Astrocyte (in vitro differentiated cells and primary cell): ENCODE measurements around the gene IMMP2L. TPM values are rescaled to one million over a fixed set of nuclear protein-coding genes. Genes with fewer than 3 reads are reported as not detected.

Experiments used
- DNase-seq: peaks from one replicate; pipeline ENCODE4 v3.0.0-alpha.2; 2010; ENCODE audit warnings: low read depth
- FAIRE-seq: peaks from 2 replicates; lab custom pipeline; 2011; peaks lifted over from hg19 to GRCh38; lab: Jason Lieb, UNC
- H2AFZ ChIP-seq: 2 replicates; pipeline ENCODE4 v1.6.0; 2012; ENCODE audit warnings: low read depth, low read length, inconsistent platforms
- H3K27ac ChIP-seq: 2 replicates; pipeline ENCODE4 v1.5.1; 2011; ENCODE audit warnings: low read depth, low read length, inconsistent platforms
- H3K27me3 ChIP-seq: 2 replicates; pipeline ENCODE4 v1.6.0; 2011; ENCODE audit warnings: low read length, inconsistent platforms; ENCODE audit not compliant: insufficient read depth
- H3K36me3 ChIP-seq: 2 replicates; pipeline ENCODE4 v1.5.1; 2011; ENCODE audit warnings: low read length, inconsistent platforms; ENCODE audit not compliant: insufficient read depth
- H3K4me1 ChIP-seq: 2 replicates; pipeline ENCODE4 v1.5.1; 2011; ENCODE audit warnings: low read length, inconsistent platforms; ENCODE audit not compliant: insufficient read depth
- H3K4me2 ChIP-seq: 2 replicates; pipeline ENCODE4 v1.6.0; 2012; ENCODE audit warnings: low read length, inconsistent platforms
- H3K4me3 ChIP-seq: 2 replicates; pipeline ENCODE4 v1.5.1; 2011; ENCODE audit warnings: low read depth, mild to moderate bottlenecking, low read length, inconsistent platforms; ENCODE audit not compliant: insufficient read depth
- H3K79me2 ChIP-seq: 2 replicates; pipeline ENCODE4 v1.6.0; 2012; ENCODE audit warnings: mild to moderate bottlenecking, low read length, inconsistent platforms; ENCODE audit not compliant: insufficient read depth
- H3K9ac ChIP-seq: 2 replicates; pipeline ENCODE4 v1.6.0; 2012; ENCODE audit warnings: mild to moderate bottlenecking, low read length, inconsistent platforms
- H3K9me3 ChIP-seq: 2 replicates; pipeline ENCODE4 v1.5.1; 2012; ENCODE audit warnings: low read depth, mild to moderate bottlenecking, low read length, inconsistent platforms; ENCODE audit not compliant: insufficient read depth
- H4K20me1 ChIP-seq: 2 replicates; pipeline ENCODE4 v1.6.0; 2012; ENCODE audit warnings: low read length, inconsistent platforms; ENCODE audit not compliant: insufficient read depth
- H3K27ac Mint-ChIP-seq: one replicate; pipeline ENCODE4 v1.8.0; 2021; ENCODE audit warnings: mild to moderate bottlenecking, mixed read lengths; ENCODE audit not compliant: unreplicated experiment
- H3K27me3 Mint-ChIP-seq: one replicate; pipeline ENCODE4 v1.8.0; 2021; ENCODE audit warnings: low read depth, mixed read lengths; ENCODE audit not compliant: unreplicated experiment
- H3K36me3 Mint-ChIP-seq: one replicate; pipeline ENCODE4 v1.8.0; 2021; ENCODE audit warnings: low read depth, mixed read lengths; ENCODE audit not compliant: unreplicated experiment
- H3K4me1 Mint-ChIP-seq: one replicate; pipeline ENCODE4 v1.8.0; 2021; ENCODE audit warnings: low read depth, mixed read lengths; ENCODE audit not compliant: unreplicated experiment
- H3K4me3 Mint-ChIP-seq: one replicate; pipeline ENCODE4 v1.8.0; 2021; ENCODE audit warnings: mild to moderate bottlenecking, moderate library complexity, mixed read lengths; ENCODE audit not compliant: unreplicated experiment
- H3K9me3 Mint-ChIP-seq: one replicate; pipeline ENCODE4 v1.8.0; 2021; ENCODE audit warnings: mild to moderate bottlenecking, mixed read lengths; ENCODE audit not compliant: unreplicated experiment
- EZH2 ChIP-seq: IDR thresholded peaks from 2 replicates; pipeline ENCODE4 v1.6.1; 2012; ENCODE audit warnings: mild to moderate bottlenecking, low read length, inconsistent platforms; ENCODE audit not compliant: insufficient read depth
- total RNA-seq: library from RNA; stranded (reverse); gene quantifications from 2 replicates; pipeline ENCODE4 v1.2.1, GENCODE V29; 2021
- TF ChIP-seq, protein P1 (sequence below): IDR thresholded peaks from 2 replicates; pipeline ENCODE4 v1.5.1; 2011; ENCODE audit warnings: low read depth, mild to moderate bottlenecking, inconsistent platforms, low read length, moderate library complexity; ENCODE audit not compliant: insufficient read depth

The IMMP2L gene
- total RNA-seq, 1 donor from 2014 or later: 13.8 TPM

DNA sequence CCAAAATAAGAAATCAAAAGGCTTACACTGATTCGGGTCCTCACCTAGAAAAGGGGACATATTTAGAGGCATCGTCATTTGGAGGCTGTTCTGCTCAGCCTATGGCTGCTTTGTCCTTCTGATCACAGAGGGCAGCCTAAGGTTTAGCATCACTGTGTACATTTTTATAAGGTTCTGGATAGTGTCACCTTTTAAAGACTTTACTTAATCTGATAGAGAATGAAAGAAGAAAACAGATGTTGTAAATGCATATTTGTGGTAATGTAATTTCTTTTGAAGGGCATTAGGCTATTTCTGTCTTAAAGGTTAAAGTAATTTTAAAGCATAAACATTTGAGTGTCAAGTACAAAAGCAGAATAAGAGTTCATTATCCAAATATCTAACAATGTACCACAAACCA, 916.7 kb downstream of the IMMP2L start:
- H3K27ac Mint-ChIP-seq: no peak overlapping the region
- Histone ChIP-seq H3K27me3 (no peaks in the 10 kb centered on the region), H3K9me3 (no peaks in the 10 kb centered on the region), H2AFZ (no peak overlapping the region), H3K4me2 (no peak overlapping the region), H3K9ac (no peak overlapping the region), H3K36me3 (no peaks in the 10 kb centered on the region), H3K4me3 (no peak overlapping the region), H3K79me2 (no peaks in the 10 kb centered on the region), H4K20me1 (no peaks in the 10 kb centered on the region), H3K27ac (no peak overlapping the region), H3K4me1 (no peaks in the 10 kb centered on the region)
- no peak for TF ChIP-seq EZH2
- TF ChIP-seq, protein P1, sequence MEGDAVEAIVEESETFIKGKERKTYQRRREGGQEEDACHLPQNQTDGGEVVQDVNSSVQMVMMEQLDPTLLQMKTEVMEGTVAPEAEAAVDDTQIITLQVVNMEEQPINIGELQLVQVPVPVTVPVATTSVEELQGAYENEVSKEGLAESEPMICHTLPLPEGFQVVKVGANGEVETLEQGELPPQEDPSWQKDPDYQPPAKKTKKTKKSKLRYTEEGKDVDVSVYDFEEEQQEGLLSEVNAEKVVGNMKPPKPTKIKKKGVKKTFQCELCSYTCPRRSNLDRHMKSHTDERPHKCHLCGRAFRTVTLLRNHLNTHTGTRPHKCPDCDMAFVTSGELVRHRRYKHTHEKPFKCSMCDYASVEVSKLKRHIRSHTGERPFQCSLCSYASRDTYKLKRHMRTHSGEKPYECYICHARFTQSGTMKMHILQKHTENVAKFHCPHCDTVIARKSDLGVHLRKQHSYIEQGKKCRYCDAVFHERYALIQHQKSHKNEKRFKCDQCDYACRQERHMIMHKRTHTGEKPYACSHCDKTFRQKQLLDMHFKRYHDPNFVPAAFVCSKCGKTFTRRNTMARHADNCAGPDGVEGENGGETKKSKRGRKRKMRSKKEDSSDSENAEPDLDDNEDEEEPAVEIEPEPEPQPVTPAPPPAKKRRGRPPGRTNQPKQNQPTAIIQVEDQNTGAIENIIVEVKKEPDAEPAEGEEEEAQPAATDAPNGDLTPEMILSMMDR: no peak
- no peaks in the 10 kb centered on the region for H3K9me3 Mint-ChIP-seq
- FAIRE-seq (no peak), DNase-seq (no peak)
- no peak overlapping the region for H3K4me3 Mint-ChIP-seq
- no peaks in the 10 kb centered on the region for H3K27me3 Mint-ChIP-seq
- no peaks in the 10 kb centered on the region for H3K36me3 Mint-ChIP-seq
- no peaks in the 10 kb centered on the region for H3K4me1 Mint-ChIP-seq

DNA sequence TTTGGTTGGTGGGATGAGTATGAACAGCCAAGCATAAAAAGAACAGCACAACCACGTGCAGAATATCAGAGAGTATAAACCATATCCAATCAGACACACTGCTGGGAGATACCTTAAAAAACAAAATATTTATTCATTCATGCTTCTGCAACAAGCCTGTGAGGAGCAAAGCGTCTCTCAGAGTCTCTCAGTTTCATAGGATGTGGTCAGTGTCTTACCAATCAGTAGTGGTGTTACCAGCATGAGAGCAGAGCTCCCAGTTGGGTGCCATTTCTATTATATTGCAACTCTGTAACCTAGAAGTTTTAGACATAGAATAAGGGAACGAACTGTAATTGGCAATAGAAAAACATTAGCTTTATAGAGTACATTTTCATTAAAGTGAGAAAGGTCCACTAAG, 917.2 kb downstream of the IMMP2L start:
- Mint-ChIP-seq H3K36me3 (no peaks in the 10 kb centered on the region), H3K9me3 (no peaks in the 10 kb centered on the region), H3K27me3 (no peaks in the 10 kb centered on the region), H3K27ac (no peak overlapping the region), H3K4me1 (no peaks in the 10 kb centered on the region), H3K4me3 (no peak overlapping the region)
- FAIRE-seq: no peak
- Histone ChIP-seq H3K4me2 (no peak overlapping the region), H3K9me3 (no peaks in the 10 kb centered on the region), H3K27ac (no peak overlapping the region), H4K20me1 (no peaks in the 10 kb centered on the region), H3K27me3 (no peaks in the 10 kb centered on the region), H3K9ac (no peak overlapping the region), H3K4me1 (no peaks in the 10 kb centered on the region), H3K4me3 (no peak overlapping the region), H3K36me3 (no peaks in the 10 kb centered on the region), H2AFZ (no peak overlapping the region), H3K79me2 (no peaks in the 10 kb centered on the region)
- DNase-seq: no peak
- TF ChIP-seq EZH2: no peak
- TF ChIP-seq, protein P1: no peak

DNA sequence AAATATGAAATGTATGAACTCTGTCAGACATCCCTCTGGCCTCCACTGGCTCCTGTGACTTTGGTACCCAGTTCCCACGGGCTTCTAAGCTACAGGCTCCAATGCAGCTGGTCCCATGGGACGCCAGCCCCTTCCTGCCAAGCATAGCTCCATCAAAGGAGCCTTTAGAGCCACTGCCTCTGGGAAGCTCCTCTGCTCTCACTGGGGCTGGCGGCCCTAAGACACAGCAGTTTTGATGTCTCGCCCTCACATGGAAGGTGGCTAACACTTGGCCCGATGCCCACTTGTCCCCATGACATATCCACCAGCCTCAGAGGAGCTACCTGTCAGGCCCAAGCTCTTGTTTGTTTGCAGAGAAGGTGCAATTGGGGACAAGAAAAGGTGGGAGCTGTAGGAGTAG, 925.0 kb downstream of the IMMP2L start:
- TF ChIP-seq EZH2: no peak
- TF ChIP-seq, protein P1: no peak
- H3K27me3 ChIP-seq: no peaks in the 10 kb centered on the region
- H3K36me3 ChIP-seq: no peaks in the 10 kb centered on the region
- H3K4me3 ChIP-seq: no peak overlapping the region
- H3K9ac ChIP-seq: no peak overlapping the region
- H3K4me1 Mint-ChIP-seq: no peaks in the 10 kb centered on the region
- H3K79me2 ChIP-seq: no peaks in the 10 kb centered on the region
- no peak for FAIRE-seq
- H3K27me3 Mint-ChIP-seq: no peaks in the 10 kb centered on the region
- no peaks in the 10 kb centered on the region for H3K4me1 ChIP-seq
- H4K20me1 ChIP-seq: no peaks in the 10 kb centered on the region
- H3K36me3 Mint-ChIP-seq: no peaks in the 10 kb centered on the region
- H3K9me3 ChIP-seq: no peaks in the 10 kb centered on the region
- DNase-seq: no peak
- no peak overlapping the region for H2AFZ ChIP-seq
- no peaks in the 10 kb centered on the region for H3K9me3 Mint-ChIP-seq
- no peak overlapping the region for H3K4me3 Mint-ChIP-seq
- H3K27ac ChIP-seq: no peak overlapping the region
- no peak overlapping the region for H3K27ac Mint-ChIP-seq
- no peak overlapping the region for H3K4me2 ChIP-seq
